Activated CD4-positive, alpha-beta memory T cell treated with anti-CD3 and anti-CD28 coated beads, Interleukin-2, amount 10 ng/mL, durations not matched to agents 7 days and 5 days (primary cell): ENCODE data around the gene RPP14. TPM values are rescaled to one million over a fixed set of nuclear protein-coding genes. Genes with fewer than 3 reads are reported as not detected.
"Not testable (repeated sequence)": the region's sequence is repeated elsewhere in the genome, so short reads cannot be mapped to it uniquely, and the experiment has no call there.

Source experiments
- CTCF ChIA-PET: fragments of 350-600 bp; sonication (Branson Sonifier 250); formaldehyde crosslinking; loops from one replicate; lab custom pipeline; 2021; ENCODE audit warnings: antibody characterized with exemption, inconsistent platforms; lab: Charles Lee
- POLR2A ChIA-PET: fragments of 350-600 bp; sonication (Branson Sonifier 250); formaldehyde crosslinking; loops from one replicate; lab custom pipeline; 2021; ENCODE audit warnings: antibody characterized with exemption; lab: Charles Lee
- DNase-seq: peaks from one replicate; pipeline ENCODE4 v3.0.0-alpha.2; 2020
- H3K27ac Mint-ChIP-seq: one replicate; pipeline ENCODE4 v1.8.0; 2021; ENCODE audit warnings: mild to moderate bottlenecking, mixed read lengths
- H3K27me3 Mint-ChIP-seq: one replicate; pipeline ENCODE4 v1.8.0; 2021; ENCODE audit warnings: mixed read lengths
- H3K36me3 Mint-ChIP-seq: one replicate; pipeline ENCODE4 v1.8.0; 2021; ENCODE audit warnings: low read depth, mixed read lengths
- H3K4me1 Mint-ChIP-seq: one replicate; pipeline ENCODE4 v1.8.0; 2021; ENCODE audit warnings: mixed read lengths
- H3K4me3 Mint-ChIP-seq: one replicate; pipeline ENCODE4 v1.8.0; 2021; ENCODE audit warnings: mild to moderate bottlenecking, mixed read lengths
- H3K9me3 Mint-ChIP-seq: one replicate; pipeline ENCODE4 v1.8.0; 2021; ENCODE audit warnings: mixed read lengths
- total RNA-seq, 2 experiments: library from RNA; stranded (reverse); gene quantifications; one replicate each; pipeline ENCODE4 v1.2.3, GENCODE V29; 2021

RPP14 gene
- 10 to 100 TPM; 10.7 to 11.2 TPM for total RNA-seq

- CTCF ChIA-PET = interaction anchor here (0.6 to 4.7 kb wide), 80 partner anchors 11 to 1712 kb away, joined by 3 to 50 read pairs (median 5); partner anchors contain the start of genes ABHD6, FLNB, KCTD6 and PDHB
- Mint-ChIP-seq H3K27ac (peak within 1 kb of the TSS; percentile 98), H3K27me3 (peaks cover 5% of the 10 kb centered on the region), H3K4me1 (peaks cover 37% of the 10 kb centered on the region), H3K9me3 (no peaks in the 10 kb centered on the region), H3K36me3 (peaks cover 22% of the 10 kb centered on the region), H3K4me3 (peak within 1 kb of the TSS; percentile 94)
- POLR2A ChIA-PET = interaction anchor here (0.6 to 2.9 kb wide), 28 partner anchors 10 to 1389 kb away, joined by 3 to 38 read pairs (median 5); partner anchors contain the start of genes ABHD6, ARF4, FLNB and KCTD6
- DNase-seq = peak; percentile 99
Measured at GRCh38 chr3:58305882-58306711, at the start of gene RPP14, which contains the start of gene HTD2. RPP14 (plus strand) TSS chr3:58306245; CDS start chr3:58310330, 4,085 bp downstream. HTD2 (plus strand) TSS chr3:58306520; CDS start chr3:58317614, 11,094 bp downstream.

GRCh38 chr3:58256511-58256910 lies 49.5 kb upstream of the RPP14 start:
- Mint-ChIP-seq H3K27ac (no peak overlapping the region), H3K4me1 (peaks cover 22% of the 10 kb centered on the region), H3K4me3 (no peak overlapping the region), H3K9me3 (no peaks in the 10 kb centered on the region), H3K27me3 (no peaks in the 10 kb centered on the region), H3K36me3 (no peaks in the 10 kb centered on the region)
- no peak for DNase-seq
- CTCF ChIA-PET = no interaction called here
- POLR2A ChIA-PET = no interaction called here

DNA sequence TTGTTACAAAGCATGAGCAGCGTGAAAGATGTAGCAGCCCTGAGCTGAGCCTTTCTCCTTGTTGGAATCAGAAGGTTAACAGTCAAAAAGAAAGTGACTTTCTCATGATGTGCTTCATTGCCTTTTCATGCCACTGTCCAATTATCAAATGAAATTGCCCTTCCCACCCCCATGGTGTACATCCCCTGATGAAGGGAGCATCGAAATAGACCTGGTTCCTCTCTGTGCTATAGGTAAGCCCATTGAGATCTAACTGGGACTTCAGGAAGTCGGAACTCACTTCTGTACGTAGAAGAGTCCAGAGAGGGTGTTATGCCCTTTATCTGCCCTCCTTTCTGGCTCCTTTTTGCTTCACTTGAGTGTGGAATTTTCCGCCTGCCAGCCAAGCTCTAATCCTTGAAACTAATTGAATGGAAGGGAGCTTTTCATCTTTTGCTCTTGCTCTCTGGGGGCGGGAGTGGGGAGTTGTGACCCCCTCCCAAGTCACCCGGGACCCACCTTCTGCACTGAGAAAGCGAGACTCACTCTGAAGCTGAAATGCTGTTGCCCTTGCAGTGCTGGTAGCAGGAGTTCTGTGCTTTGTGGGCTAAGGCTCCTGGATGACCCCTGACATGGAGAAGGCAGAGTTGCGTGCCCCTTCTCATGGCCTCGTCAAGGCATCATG lies 47.5 kb upstream of the RPP14 start:
- ChIA-PET CTCF (no interaction called here), POLR2A (no interaction called here)
- Mint-ChIP-seq H3K4me3 (no peak overlapping the region), H3K9me3 (no peaks in the 10 kb centered on the region), H3K36me3 (no peaks in the 10 kb centered on the region), H3K4me1 (peaks cover 12% of the 10 kb centered on the region), H3K27me3 (no peaks in the 10 kb centered on the region), H3K27ac (no peak overlapping the region)
- DNase-seq = no peak

GRCh38 chr3:58260261-58260731 lies 45.7 kb upstream of the RPP14 start:
- H3K36me3 Mint-ChIP-seq = no peaks in the 10 kb centered on the region
- no peaks in the 10 kb centered on the region for H3K9me3 Mint-ChIP-seq
- no peaks in the 10 kb centered on the region for H3K27me3 Mint-ChIP-seq
- no peak overlapping the region for H3K4me3 Mint-ChIP-seq
- no peak overlapping the region for H3K27ac Mint-ChIP-seq
- peak; percentile 32 for DNase-seq
- H3K4me1 Mint-ChIP-seq = peaks cover 12% of the 10 kb centered on the region
- ChIA-PET POLR2A (interaction anchor here (0.7 kb wide), 1 partner anchor 22 kb away, joined by 3 read pairs; the partner anchor contains the start of gene ABHD6), CTCF (interaction anchor here (1.0 to 1.3 kb wide), 2 partner anchors 42 to 83 kb away, joined by 3 to 5 read pairs; no protein-coding TSS in a partner anchor)

GRCh38 chr3:58260733-58261132 lies 45.3 kb upstream of the RPP14 start:
- no peaks in the 10 kb centered on the region for H3K36me3 Mint-ChIP-seq
- POLR2A ChIA-PET = interaction anchor here (0.7 kb wide), 1 partner anchor 23 kb away, joined by 3 read pairs; the partner anchor contains the start of gene ABHD6
- no peak overlapping the region for H3K27ac Mint-ChIP-seq
- CTCF ChIA-PET = interaction anchor here (1.0 to 1.3 kb wide), 2 partner anchors 42 to 83 kb away, joined by 3 to 5 read pairs; no protein-coding TSS in a partner anchor
- no peaks in the 10 kb centered on the region for H3K27me3 Mint-ChIP-seq
- H3K9me3 Mint-ChIP-seq = no peaks in the 10 kb centered on the region
- H3K4me1 Mint-ChIP-seq = peaks cover 12% of the 10 kb centered on the region
- no peak for DNase-seq
- no peak overlapping the region for H3K4me3 Mint-ChIP-seq

DNA sequence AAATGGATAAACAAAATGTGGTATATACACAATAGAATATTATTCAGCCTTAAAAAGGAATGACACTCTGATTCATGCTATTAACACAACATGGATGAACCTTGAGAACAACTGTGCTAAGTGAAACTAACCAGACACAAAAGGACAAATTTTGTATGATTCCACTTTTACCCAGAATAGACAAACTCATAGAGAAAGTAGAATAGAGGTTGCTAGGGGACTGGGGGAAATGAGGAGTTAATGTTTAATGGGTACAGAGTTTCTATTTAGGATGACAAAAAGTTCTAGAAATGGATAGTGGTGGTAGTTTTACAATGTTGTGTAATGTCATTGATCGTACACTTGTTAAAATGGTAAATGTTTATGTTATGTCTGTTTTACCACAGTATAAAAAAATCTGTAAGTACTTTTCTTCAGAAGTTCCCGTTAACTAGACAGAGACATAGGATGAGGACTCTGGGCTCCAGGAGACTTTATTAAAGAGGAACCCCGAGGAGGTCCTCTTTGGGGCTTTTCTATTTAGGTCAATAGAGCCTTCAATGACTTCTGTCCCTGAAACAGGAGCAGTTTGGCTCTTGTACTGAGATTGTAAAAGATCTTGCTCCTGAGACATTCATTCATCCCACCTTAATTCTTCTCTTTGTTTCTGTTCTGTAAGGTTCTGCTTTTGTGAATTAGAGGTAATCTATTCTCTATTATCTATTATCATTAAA lies 43.9 kb upstream of the RPP14 start:
- DNase-seq = no peak
- Mint-ChIP-seq H3K9me3 (no peaks in the 10 kb centered on the region), H3K27ac (no peak overlapping the region), H3K4me3 (no peak overlapping the region), H3K27me3 (no peaks in the 10 kb centered on the region), H3K36me3 (no peaks in the 10 kb centered on the region), H3K4me1 (peaks cover 12% of the 10 kb centered on the region)
- ChIA-PET CTCF (no interaction called here), POLR2A (no interaction called here)

GRCh38 chr3:58266577-58266976 lies 39.5 kb upstream of the RPP14 start:
- ChIA-PET CTCF (no interaction called here), POLR2A (no interaction called here)
- Mint-ChIP-seq H3K4me1 (peaks cover 6% of the 10 kb centered on the region), H3K27me3 (no peaks in the 10 kb centered on the region), H3K36me3 (peaks cover 6% of the 10 kb centered on the region), H3K9me3 (no peaks in the 10 kb centered on the region), H3K4me3 (no peak overlapping the region), H3K27ac (no peak overlapping the region)
- DNase-seq = no peak

DNA sequence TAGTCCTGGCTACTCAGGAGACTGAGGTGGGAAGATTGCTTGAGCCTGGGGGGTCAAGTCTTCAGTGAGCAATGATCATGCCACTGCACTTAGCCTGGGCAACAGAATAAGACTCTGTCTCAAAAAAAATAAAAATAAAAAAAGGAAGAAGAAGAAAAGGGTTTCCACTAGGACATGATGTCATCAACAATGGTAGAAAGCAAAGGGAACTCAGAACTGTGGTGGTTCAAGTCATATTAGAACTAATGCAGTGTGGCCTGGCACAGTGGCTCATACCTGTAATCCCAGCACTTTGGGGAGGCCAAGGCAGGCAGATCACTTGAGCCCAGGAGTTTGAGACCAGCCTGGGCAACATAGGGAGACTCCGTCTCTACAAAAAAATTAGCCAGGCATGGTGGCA lies 38.5 kb upstream of the RPP14 start:
- H3K36me3 Mint-ChIP-seq, H3K4me3 Mint-ChIP-seq, CTCF ChIA-PET: not testable (repeated sequence)

DNA sequence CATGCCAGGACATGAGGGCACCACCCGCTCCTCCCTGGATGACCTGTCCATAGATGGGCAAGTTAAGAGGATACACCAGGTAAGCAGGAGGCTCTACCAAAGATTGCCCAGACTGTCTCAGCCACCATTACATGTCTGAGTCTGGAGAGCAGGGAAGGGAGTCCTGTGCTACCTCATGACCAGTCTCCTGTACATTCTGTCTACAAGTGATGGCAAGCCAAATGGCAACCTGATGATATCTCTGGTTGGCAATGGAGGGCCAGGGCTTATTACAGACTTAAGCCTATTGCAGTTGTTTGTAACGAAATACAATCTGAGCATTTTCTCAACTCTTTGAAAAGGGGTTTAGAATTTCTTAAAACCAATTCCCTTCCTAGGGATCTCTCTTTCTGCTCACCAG lies 36.7 kb upstream of the RPP14 start:
- Mint-ChIP-seq H3K4me3 (no peak overlapping the region), H3K9me3 (no peaks in the 10 kb centered on the region), H3K27me3 (no peaks in the 10 kb centered on the region), H3K36me3 (peaks cover 8% of the 10 kb centered on the region), H3K27ac (no peak overlapping the region), H3K4me1 (peaks cover 12% of the 10 kb centered on the region)
- ChIA-PET CTCF (no interaction called here), POLR2A (no interaction called here)
- no peak for DNase-seq

More for the DNA sequence above, 38.5 kb upstream of the RPP14 start:
- peaks cover 12% of the 10 kb centered on the region for H3K4me1 Mint-ChIP-seq
- H3K27me3 Mint-ChIP-seq, H3K27ac Mint-ChIP-seq, H3K9me3 Mint-ChIP-seq, DNase-seq, POLR2A ChIA-PET: not testable (repeated sequence)

DNA sequence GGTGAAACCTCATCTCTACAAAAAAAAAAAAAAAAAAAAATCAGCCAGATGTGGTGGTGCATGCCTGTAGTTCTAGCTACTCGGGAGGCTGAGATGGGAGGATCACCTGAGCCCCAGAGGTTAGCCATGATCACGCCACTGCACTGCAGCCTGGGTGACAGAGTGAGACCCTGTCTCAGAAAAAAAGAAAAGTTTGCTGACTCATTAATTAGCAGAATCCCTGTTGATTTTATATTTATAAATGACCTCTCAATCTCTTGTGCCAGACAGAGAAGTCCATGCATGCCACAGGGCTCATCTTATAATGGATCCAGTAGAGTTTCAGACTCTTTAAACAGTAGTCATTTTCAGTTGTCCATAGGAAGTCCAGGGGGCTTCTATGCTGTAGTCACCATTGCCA lies 35.6 kb upstream of the RPP14 start:
- no peak for DNase-seq
- no peak overlapping the region for H3K4me3 Mint-ChIP-seq
- POLR2A ChIA-PET = no interaction called here
- H3K9me3 Mint-ChIP-seq = no peaks in the 10 kb centered on the region
- peaks cover 12% of the 10 kb centered on the region for H3K4me1 Mint-ChIP-seq
- peaks cover 15% of the 10 kb centered on the region for H3K36me3 Mint-ChIP-seq
- no peaks in the 10 kb centered on the region for H3K27me3 Mint-ChIP-seq
- no peak overlapping the region for H3K27ac Mint-ChIP-seq
- CTCF ChIA-PET = interaction anchor here (0.7 to 1.0 kb wide), 2 partner anchors 36 to 82 kb away, joined by 3 to 5 read pairs; partner anchors contain the start of gene HTD2

GRCh38 chr3:58271901-58272501 lies 34.0 kb upstream of the RPP14 start:
- H3K9me3 Mint-ChIP-seq = peaks cover 2% of the 10 kb centered on the region
- DNase-seq = no peak
- ChIA-PET CTCF (interaction anchor here (1.0 kb wide), 1 partner anchor 18 kb away, joined by 3 read pairs; no protein-coding TSS in a partner anchor), POLR2A (no interaction called here)
- H3K4me3 Mint-ChIP-seq = no peak overlapping the region
- no peaks in the 10 kb centered on the region for H3K27me3 Mint-ChIP-seq
- H3K27ac Mint-ChIP-seq = peak overlapping the region; percentile 30
- H3K4me1 Mint-ChIP-seq = peaks cover 12% of the 10 kb centered on the region
- peaks cover 25% of the 10 kb centered on the region for H3K36me3 Mint-ChIP-seq

DNA sequence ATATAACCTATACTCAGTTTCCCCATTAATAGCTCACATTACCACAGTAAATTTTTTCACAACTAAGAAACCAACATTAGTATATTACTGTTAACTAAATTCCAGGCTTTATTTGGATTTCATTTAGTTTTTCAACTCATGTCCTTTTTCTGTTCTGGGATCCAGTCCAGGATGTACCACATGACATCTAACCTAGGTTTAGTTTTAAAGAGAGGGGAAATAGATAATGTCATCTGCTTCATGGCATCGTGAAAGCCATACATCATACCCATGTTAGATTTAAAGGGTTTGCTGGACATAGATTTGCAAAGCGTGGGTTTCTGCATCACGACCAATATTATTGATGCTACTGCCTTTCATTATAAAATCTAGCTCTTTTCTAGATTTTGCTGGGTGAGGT lies 33.2 kb upstream of the RPP14 start:
- CTCF ChIA-PET = interaction anchor here (0.7 kb wide), 1 partner anchor 56 kb away, joined by 3 read pairs; no protein-coding TSS in a partner anchor
- POLR2A ChIA-PET = no interaction called here
- H3K27me3 Mint-ChIP-seq = no peaks in the 10 kb centered on the region
- H3K9me3 Mint-ChIP-seq = peaks cover 2% of the 10 kb centered on the region
- no peak overlapping the region for H3K4me3 Mint-ChIP-seq
- H3K36me3 Mint-ChIP-seq = peaks cover 31% of the 10 kb centered on the region
- no peak overlapping the region for H3K27ac Mint-ChIP-seq
- no peak for DNase-seq
- peaks cover 12% of the 10 kb centered on the region for H3K4me1 Mint-ChIP-seq
